GM19193 (cell line): ENCODE measurements around the gene MYL2.

ENCODE experiments used
- POLR2A ChIP-seq: IDR thresholded peaks from 4 replicates; pipeline ENCODE4 v1.6.1; 2011; ENCODE audit not compliant: insufficient read depth, insufficient read length; ENCODE audit errors: extremely low read depth

MYL2 gene

GRCh38 chr12:110933326-110933974 lies 13.1 kb upstream of the MYL2 start:
- no peak for TF ChIP-seq POLR2A

DNA sequence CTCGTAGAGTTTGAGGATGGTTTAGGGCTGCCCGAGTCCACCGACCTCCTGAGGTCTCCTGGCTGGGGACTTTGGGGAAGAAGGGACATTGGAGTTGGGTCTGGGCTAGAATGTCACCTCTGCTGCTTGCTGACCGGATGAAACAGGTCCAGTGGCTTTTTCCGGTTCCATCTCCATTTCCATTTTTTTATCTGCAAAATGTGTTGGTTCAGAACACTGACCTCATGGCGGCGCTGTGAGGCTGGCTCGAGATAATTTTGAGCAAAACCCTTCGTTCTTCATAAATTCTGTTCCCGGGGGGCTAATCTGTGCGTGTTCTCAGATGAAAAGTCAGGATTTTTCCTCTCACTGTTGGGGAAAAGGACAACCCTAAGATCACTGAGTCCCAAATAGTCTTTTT lies 11.7 kb upstream of the MYL2 start:
- TF ChIP-seq POLR2A, result no peak

DNA sequence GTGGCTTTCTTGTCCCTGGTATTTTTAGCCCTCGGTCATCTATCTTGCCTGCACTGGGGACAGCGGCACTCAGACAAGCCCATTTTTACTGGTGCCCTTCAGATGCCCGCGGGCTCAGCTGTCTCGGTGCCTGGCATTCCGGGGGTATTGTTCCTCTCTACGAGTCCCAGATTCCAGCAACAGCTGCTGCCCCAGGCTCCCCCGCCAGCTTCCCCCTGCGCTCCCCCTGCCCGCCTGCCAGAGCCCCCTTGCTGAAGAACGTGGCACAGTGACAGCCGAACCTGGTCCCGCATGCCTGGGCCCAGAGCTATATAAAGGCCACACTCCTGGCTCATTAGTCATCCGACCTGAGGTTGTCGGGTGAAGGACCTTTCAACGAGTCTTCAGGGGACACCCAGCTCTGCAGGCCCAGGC lies 10.9 kb upstream of the MYL2 start:
- TF ChIP-seq POLR2A, result no peak

DNA sequence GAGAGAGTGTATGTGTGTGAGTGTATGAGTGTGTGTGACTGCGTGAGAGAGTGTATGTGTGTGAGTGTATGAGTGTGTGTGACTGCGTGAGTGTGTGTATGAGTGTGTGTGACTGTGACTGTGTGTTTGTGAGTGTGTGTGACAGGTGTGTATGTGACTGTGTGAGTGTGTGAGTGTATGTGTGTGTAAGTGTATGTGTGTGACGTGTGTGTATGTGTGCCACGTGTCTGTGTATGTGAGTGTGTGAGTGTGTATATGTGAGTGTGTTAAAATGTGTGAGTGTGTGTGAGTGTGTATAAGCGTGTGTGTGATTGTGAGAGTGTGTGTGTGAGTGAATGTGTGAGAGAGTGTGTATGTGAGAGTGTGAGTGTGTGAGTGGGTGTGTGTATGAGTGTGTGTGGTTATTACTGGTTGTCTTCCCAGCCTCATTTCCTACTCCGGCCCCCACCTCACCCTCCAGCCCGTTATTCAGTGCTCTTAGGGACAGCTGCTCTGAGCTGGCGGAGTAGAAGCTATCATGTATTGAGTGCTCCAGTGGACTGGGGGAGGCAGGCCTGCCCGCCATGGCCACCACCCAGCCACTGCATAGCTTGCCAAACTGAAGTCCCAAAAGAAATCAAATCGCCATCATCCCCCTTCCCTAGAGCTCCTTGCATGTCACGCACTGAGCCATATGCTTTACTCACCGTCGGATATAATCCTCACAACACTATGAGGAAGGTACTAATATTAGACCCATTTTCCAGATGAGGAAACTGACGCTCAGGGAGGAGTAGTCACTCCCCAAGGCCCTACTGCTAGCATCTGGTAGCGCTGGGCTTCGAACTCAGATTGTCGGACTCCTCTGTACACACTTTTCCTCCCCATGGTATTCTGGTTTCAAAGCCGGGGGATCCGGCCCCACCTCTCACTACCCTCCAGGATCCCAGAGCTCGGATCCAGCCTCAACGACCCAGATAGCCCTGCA lies 10.3 kb upstream of the MYL2 start:
- no peak for TF ChIP-seq POLR2A

DNA sequence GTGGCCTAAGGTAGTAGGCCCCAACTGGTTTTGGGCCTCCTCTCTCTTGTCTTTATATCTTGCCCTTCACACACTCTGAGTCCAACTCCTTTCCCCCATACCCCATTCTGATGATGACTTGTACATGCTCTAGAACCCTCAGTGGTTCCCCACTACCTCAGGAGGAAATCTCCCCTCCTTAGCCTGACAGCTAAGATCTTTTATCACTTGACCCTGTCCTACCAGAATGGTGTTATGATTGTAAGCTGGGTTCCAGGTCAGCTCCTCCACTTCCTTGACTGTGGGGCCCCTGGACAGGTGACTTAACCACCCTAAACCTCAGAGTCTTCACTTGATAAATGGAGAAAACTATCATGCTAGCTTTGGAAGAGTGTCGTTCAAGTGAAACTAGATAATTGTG lies 9.4 kb upstream of the MYL2 start:
- no peak for TF ChIP-seq POLR2A

GRCh38 chr12:110928700-110929099 lies 8.3 kb upstream of the MYL2 start:
- TF ChIP-seq POLR2A, result no peak

GRCh38 chr12:110927546-110927945 lies 7.2 kb upstream of the MYL2 start:
- TF ChIP-seq POLR2A, result no peak

DNA sequence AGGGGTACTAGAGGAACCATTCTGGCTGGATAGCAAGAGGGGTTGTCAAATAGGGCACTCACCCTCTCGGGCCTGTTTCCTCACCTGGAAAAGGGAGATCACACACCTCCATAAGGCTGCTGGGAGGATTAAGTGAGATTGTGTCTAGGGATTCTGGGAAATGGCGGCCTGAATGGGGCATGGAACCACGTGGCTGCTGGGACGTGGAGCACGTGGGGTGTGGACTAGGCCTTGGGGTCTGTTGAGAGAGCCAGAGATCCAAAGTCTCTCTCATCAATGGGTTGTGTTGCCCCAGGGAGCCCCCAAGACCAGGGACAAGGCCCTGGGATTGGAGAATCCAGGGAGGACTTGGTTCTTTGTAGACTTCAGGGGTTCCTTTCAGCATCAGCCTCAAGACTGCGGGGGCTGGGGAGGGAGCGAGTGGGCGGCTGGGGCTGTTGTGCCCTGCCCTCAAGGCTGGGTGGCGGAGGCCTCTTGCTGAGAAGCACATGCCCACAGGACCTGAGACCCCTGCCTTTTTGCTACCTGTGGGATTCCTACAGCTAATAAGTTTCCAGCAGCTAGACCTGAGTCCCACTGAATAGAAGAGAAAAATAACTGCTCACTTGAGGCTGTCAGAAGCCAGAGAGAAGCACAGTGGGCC lies 3.4 kb upstream of the MYL2 start:
- no peak for TF ChIP-seq POLR2A

- TF ChIP-seq POLR2A, result no peak
These were observed 2.8 kb upstream of the MYL2 start for GRCh38 chr12:110923192-110923591.

DNA sequence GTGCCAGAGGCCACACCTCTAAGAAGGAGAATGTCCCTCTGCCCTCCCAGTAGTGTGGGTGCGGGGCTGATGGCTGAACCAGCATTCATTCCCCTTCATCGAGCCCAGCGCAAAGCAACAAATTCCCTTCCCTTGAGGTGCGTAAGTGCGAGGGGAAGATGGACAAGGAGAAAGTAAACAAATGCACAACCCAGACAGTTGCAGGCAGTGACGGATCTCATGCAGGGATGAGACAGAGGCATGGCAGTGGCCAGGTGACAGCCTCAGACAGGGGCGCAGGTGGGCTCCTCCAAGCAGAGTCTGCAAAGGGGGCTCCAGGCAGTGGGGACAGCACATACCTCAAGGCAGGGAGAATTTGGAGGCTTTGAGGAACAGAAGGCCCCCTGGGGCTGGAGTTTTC lies 2.3 kb upstream of the MYL2 start:
- TF ChIP-seq POLR2A, result no peak

GRCh38 chr12:110921262-110921661 lies 883 bp upstream of the MYL2 start:
- TF ChIP-seq POLR2A, result no peak

DNA sequence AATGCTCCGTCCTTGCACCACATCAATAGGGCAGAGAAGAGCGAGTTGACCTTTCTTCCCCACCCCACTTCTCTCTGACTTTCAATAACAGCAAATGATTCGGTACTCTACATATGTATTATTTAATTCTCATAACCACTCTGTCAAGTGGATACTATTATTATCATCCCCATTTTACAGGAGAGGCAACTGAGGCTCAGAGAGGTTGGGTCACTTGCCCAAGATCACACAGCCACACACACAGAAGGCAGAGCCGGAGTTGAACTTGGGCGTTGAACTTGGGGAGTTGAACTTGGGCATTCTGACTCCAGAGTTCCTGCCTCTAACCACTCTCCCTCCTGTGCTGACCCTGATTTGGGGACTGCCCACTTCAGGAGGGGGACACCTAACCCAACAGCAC lies 659 bp downstream of the MYL2 start:
- no peak for TF ChIP-seq POLR2A

- no peak for TF ChIP-seq POLR2A
These were observed 2.4 kb downstream of the MYL2 start for GRCh38 chr12:110917961-110918360.

GRCh38 chr12:110917467-110917866 lies 2.9 kb downstream of the MYL2 start:
- no peak for TF ChIP-seq POLR2A

DNA sequence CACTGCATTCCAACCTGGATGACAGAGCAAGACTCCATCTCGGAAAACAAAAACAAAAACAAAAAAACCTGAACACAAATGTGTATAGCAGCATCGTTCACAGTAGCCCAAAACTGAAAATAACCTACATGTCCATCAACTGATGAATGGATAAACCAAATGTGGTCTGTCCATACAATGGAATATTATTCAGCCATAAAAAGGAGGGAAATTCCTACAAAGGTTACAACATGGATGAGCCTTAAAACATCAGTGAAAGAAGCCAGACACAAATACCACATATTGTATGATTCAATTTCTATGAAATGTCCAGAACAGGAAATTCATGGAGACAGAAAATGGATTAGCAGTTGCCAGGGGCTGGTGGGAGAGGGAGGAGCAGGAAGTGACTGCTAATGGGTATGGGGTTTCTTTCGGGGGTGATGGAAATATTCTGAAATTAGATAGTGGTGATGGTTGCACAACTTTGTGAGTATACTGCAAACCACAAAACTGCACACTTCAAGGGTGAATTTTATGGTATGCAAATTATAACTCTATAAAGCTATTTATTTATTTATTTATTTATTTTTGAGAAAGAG lies 4.0 kb downstream of the MYL2 start:
- no peak for TF ChIP-seq POLR2A
